Mucosa of rectum (tissue), 2 donors: ENCODE measurements around the gene TSPAN32.
A peak's percentile ranks its signal among the peaks of the same experiment; 100 is the strongest.

Source experiments
- H3K27ac ChIP-seq, 2 donors: one replicate each; pipeline ENCODE4 v1.7.0; 2013; ENCODE audit warnings: inconsistent platforms in 2 of 2, low read depth in 2 of 2, low read length in 2 of 2
- H3K27me3 ChIP-seq, 2 donors: one replicate each; pipeline ENCODE4 v1.7.0; 2013; ENCODE audit warnings: low read length in 2 of 2; ENCODE audit not compliant: control insufficient read depth in 2 of 2, insufficient read depth in 2 of 2
- H3K36me3 ChIP-seq, 2 donors: one replicate each; pipeline ENCODE4 v1.7.0; 2013; ENCODE audit warnings: low read length in 2 of 2; ENCODE audit not compliant: control insufficient read depth in 2 of 2, insufficient read depth in 2 of 2
- H3K4me1 ChIP-seq, 2 donors: one replicate each; pipeline ENCODE4 v1.7.0; 2013; ENCODE audit warnings: low read length in 2 of 2, mild to moderate bottlenecking in 1 of 2; ENCODE audit not compliant: control insufficient read depth in 2 of 2, insufficient read depth in 2 of 2
- H3K4me3 ChIP-seq, 2 donors: one replicate each; pipeline ENCODE4 v1.7.0; 2013; ENCODE audit warnings: low read length in 2 of 2
- H3K9ac ChIP-seq, 2 donors: one replicate each; pipeline ENCODE4 v1.7.0; 2013; ENCODE audit warnings: low read length in 2 of 2, low read depth in 1 of 2, mild to moderate bottlenecking in 1 of 2
- H3K9me3 ChIP-seq, 2 donors: one replicate each; pipeline ENCODE4 v1.7.0; 2013; ENCODE audit warnings: low read length in 2 of 2; ENCODE audit not compliant: control insufficient read depth in 2 of 2
- donor health status: healthy.
- donor health status: Normal muscosa, but diverticular disease.

Gene TSPAN32

DNA sequence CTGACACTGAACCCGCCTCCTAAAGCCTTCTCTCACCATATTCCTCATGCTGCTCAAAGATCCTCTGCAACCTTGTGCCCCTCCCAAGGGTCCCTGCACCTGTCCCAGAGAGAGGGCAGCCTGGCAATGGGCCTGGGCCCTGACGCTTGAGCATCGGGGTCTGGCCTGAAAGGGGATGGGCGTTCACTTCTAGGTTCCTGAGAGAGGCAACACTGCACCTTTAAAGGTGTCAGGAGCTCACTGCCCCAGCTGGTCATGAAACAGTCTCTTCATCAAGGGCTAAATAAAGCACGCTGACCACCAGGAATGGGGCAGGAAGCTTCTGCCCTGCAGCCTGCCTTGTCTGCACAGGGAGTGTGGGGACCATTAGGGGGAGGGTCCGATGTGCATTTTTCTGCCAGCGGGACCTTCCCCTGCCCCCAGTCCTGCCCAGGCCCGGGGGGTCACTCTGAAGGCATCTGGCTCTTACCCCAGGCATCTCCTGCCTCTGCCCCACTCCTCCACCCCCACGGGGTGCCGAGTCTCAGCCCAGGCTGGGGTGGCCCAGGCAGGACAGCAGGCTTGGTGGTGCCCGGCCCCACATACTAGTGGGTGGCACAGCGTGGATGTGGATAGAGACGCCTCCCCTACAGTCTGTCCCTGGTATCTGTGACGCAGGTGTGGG, 3.5 kb upstream of the TSPAN32 start:
- peaks cover 0 to 8% of the 10 kb centered on the region in 2 donors for H3K4me1 ChIP-seq
- H3K27ac ChIP-seq: no peak overlapping the region
- H3K36me3 ChIP-seq: no peaks in the 10 kb centered on the region
- no peaks in the 10 kb centered on the region for H3K9me3 ChIP-seq
- H3K4me3 ChIP-seq: no peak overlapping the region
- no peaks in the 10 kb centered on the region for H3K27me3 ChIP-seq
- H3K9ac ChIP-seq: no peak overlapping the region

DNA sequence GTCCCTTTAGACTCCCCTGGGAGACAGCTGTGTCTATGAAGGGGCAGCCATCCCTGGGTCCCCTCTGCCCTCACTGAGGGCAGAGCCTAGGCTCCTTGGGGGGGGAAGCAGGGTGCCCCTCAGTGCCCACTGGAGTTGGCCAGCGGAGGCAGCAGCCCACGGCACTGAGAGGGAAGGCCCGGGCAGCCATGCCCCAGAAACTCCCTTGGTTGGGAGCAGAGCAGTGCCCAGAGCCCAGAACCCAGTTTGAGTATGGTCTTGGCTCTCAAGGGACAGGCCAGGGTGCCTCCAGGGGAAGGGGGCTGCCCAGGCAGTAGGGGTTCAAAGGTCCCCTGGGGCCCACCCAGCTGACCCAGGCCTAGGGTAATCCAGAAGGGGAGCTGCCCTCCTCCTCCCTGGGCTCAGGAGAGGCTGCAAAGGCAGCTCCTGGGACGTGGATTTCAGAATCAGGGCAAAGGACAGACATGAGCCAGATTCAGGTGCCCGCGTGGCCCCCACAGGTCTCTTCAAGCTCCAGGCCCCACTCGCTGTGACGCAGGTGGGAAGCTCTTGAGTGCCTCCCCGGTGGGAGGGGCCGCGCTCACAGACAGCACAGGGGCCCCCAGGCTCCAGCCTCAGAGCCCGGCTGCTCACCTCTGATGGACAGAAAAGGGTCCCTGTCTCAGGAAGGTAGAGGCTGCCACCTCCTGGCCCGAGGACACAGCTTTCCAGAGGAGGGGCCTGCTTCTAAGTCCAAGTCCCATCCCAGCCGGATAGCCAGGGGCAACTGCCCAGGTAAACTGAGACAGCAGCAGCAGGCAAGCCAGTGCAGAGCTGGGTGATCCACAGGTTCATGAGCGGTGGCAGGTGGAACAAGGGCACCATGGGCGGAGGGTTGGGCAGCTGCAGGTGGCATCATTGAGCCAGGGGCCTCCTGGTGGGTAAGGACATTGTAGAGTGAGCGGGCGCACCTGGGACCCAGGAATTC, 2.7 kb upstream of the TSPAN32 start:
- H3K27ac ChIP-seq: no peak overlapping the region
- H3K27me3 ChIP-seq: no peaks in the 10 kb centered on the region
- no peaks in the 10 kb centered on the region for H3K36me3 ChIP-seq
- H3K4me1 ChIP-seq: peaks cover 0 to 10% of the 10 kb centered on the region in 2 donors
- H3K9me3 ChIP-seq: no peaks in the 10 kb centered on the region
- H3K9ac ChIP-seq: no peak overlapping the region
- H3K4me3 ChIP-seq: no peak overlapping the region

DNA sequence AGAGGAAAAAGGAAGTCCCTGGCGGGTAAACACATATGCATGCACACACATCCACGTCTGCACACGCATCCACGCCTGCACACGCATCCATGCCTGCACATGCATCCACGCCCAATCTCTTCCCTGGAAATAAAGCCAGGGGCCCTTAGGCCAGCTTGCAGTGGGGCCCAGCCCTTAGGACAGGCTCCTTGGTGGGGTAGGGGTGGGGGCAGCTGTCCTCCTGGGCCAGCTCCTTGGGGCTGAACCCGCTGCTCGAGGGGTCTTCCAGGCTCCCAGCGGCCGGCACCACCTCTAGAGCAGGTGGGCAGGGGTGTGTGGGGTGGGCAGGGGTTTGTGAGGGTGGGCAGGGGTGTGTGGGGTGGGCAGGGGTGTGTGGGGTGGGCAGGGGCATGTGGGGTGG, 2.0 kb upstream of the TSPAN32 start:
- no peaks in the 10 kb centered on the region for H3K27me3 ChIP-seq
- H3K27ac ChIP-seq: no peak overlapping the region
- peaks cover 0 to 10% of the 10 kb centered on the region in 2 donors for H3K4me1 ChIP-seq
- no peaks in the 10 kb centered on the region for H3K36me3 ChIP-seq
- H3K9ac ChIP-seq: no peak overlapping the region
- no peaks in the 10 kb centered on the region for H3K9me3 ChIP-seq
- no peak overlapping the region for H3K4me3 ChIP-seq

DNA sequence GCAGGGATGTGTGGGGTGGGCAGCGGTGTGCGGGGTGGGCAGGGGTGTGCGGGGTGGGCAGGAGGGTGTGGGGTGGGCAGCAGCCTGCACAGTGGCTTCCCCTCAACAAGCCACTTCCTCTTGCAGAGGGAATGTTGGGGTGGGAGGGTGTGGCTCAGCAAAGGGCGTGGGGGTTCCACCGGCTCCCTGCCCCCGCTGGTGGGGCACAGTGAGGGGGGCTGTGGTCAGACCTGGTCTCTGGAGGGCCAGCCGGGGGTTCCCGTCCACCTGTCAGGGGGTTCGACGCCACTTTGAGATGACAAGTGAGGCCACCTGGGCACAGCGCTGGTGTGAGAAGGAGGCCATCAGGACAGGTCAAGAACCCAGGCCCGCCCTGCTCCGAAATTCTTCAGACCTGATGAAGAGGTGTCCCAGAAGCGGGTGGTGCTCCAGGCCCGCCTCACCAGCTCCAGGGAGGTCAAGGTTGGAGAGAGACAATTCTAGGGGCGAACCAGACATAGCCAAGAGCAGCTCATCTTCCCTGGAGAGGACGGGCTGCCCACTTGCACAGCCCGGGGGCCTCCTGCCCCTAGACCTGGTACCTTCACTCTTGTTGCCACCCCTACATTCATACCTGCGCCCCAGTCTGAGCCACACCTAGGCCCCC, 1.4 kb upstream of the TSPAN32 start:
- Histone ChIP-seq H3K4me3 (peak overlapping the region in 1 of 2 donors; percentile 7), H3K4me1 (peaks cover under 1 to 11% of the 10 kb centered on the region in 2 donors), H3K9ac (no peak overlapping the region), H3K27me3 (no peaks in the 10 kb centered on the region), H3K27ac (peak overlapping the region in 1 of 2 donors; percentile 58), H3K9me3 (no peaks in the 10 kb centered on the region), H3K36me3 (no peaks in the 10 kb centered on the region)

GRCh38 chr11:2300936-2301630, 730 bp upstream of the TSPAN32 start:
- peak overlapping the region in 1 of 2 donors; percentile 58 for H3K27ac ChIP-seq

GRCh38 chr11:2302306-2302895, 588 bp downstream of the TSPAN32 start:
- no peak overlapping the region for H3K9ac ChIP-seq
- peak overlapping the region in 1 of 2 donors; percentile 58 for H3K27ac ChIP-seq
- H3K4me1 ChIP-seq: peaks cover 13 to 21% of the 10 kb centered on the region in 2 donors

More at GRCh38 chr11:2300936-2301630, 730 bp upstream of the TSPAN32 start:
- Histone ChIP-seq H3K9me3 (no peaks in the 10 kb centered on the region), H3K4me1 (peaks cover 7 to 18% of the 10 kb centered on the region in 2 donors), H3K4me3 (peak overlapping the region in 1 of 2 donors; percentile 56), H3K9ac (peak overlapping the region in 1 of 2 donors; percentile 24), H3K27me3 (no peaks in the 10 kb centered on the region), H3K36me3 (no peaks in the 10 kb centered on the region)

DNA sequence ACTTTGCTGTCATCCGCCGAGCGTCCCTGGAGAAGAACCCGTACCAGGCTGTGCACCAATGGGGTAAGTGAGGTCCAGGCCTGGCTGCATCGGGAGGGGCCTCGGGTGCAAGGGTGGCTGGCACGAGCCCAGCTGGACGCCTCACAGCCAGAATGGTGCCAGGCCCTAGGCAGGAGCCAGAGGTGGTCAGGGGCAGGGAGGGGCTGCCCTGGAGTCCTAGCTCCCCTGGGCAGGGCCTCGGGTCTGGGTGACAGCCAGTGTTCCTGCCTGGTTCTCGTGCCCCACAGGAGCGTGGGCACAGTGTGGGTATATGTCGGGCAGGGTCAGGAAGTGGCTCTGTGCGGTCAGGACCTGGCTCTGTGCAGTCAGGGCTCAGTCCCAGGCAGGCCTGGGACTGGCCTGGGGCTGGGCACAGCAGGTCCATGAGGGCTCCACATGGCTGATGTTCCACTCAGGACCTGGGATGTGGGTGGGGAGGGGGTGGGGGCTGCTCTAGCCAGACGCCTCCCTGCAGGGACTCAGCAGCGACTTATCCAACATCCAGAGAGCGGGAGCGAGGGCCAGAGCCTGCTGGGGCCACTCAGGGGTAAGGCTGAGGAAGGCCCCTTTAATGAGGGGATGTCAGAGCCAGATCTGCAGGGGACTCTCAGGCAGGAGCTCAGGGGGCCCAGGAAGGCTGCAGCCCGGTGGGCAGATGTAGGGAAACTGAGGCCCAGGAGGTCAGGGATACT, 1.2 kb downstream of the TSPAN32 start:
- H3K27ac ChIP-seq: peak overlapping the region in 1 of 2 donors; percentile 58
- H3K9ac ChIP-seq: peak overlapping the region in 1 of 2 donors; percentile 24
- H3K4me3 ChIP-seq: peak overlapping the region in 1 of 2 donors; percentile 22
- H3K9me3 ChIP-seq: no peaks in the 10 kb centered on the region
- H3K27me3 ChIP-seq: no peaks in the 10 kb centered on the region
- no peaks in the 10 kb centered on the region for H3K36me3 ChIP-seq
- H3K4me1 ChIP-seq: peaks cover 14 to 21% of the 10 kb centered on the region in 2 donors

More at GRCh38 chr11:2302306-2302895, 588 bp downstream of the TSPAN32 start:
- peak overlapping the region in 1 of 2 donors; percentile 26 for H3K4me3 ChIP-seq
- H3K27me3 ChIP-seq: no peaks in the 10 kb centered on the region
- no peaks in the 10 kb centered on the region for H3K36me3 ChIP-seq
- no peaks in the 10 kb centered on the region for H3K9me3 ChIP-seq

DNA sequence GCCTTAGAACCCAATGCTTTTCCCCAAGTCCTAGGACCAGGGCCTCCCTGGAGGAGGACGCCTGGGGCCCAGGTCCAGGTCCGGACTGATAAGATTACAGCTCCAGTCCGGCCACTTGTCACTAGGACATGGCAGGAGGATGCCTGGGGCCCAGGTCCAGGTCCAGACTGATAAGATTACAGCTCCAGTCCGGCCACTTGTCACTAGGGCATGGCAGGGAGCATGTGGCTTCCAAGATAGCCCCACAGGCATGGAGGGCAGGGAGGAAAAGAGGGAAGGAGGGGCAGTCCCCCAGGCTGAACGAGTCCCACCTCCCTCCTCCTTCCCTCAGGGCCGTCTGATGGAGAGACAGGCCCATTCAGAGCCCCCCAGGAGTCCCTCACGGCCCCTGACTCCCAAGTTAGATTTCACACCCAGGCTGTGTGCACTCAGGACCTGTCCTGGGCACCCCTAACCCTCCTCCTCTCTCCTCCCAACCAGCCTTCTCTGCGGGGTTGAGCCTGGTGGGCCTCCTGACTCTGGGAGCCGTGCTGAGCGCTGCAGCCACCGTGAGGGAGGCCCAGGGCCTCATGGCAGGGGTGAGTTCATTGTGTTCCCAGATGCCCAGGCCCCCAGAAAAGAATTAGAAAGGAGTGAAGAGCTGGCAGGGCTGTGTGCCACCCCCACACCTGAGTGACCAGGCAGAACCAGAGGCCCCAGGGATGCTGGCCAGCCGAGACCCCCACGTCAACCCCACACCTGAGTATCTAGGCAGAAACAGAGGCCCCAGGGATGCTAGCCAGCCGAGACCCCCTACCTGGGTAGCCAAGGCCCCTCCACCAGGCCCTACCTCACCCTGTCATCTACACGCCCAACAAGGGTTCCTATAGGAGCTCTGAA, 2.1 kb downstream of the TSPAN32 start:
- H3K4me1 ChIP-seq: peaks cover 14 to 21% of the 10 kb centered on the region in 2 donors

More for the DNA sequence above, 2.1 kb downstream of the TSPAN32 start:
- H3K9ac ChIP-seq: no peak overlapping the region
- H3K27ac ChIP-seq: peak overlapping the region; percentile 7 to 9
- H3K4me3 ChIP-seq: no peak overlapping the region
- H3K36me3 ChIP-seq: no peaks in the 10 kb centered on the region
- no peaks in the 10 kb centered on the region for H3K27me3 ChIP-seq
- H3K9me3 ChIP-seq: no peaks in the 10 kb centered on the region
